Heart right ventricle (tissue), 16 donors: ENCODE results near the gene ACKR3. TPM values are rescaled to one million over a fixed set of nuclear protein-coding genes. Genes with fewer than 3 reads are reported as not detected.

Source experiments
- ATAC-seq, 8 donors: fragments of 200-7000 bp; cut with Tn5 transposase; one replicate each; pipeline ENCODE4 v1.9.1; 2020; ENCODE audit warnings: mild to moderate bottlenecking in 8 of 8, moderate library complexity in 8 of 8, moderate number of reproducible peaks in 1 of 8
- DNase-seq, 2 donors: peaks; one replicate each; pipeline ENCODE4 v3.0.0-alpha.2; 2020
- H3K27ac ChIP-seq, 10 donors: fragments of 200-600 bp; sonication (generic) in 2 of 10; one replicate each; pipeline versions ENCODE4 v1.5.0 to v1.8.0; 2020 to 2022; ENCODE audit warnings: mild to moderate bottlenecking in 3 of 10
- H3K27me3 ChIP-seq, 7 donors: fragments of 200-600 bp; one replicate each; pipeline ENCODE4 v1.8.0; 2021 to 2022; ENCODE audit warnings: mild to moderate bottlenecking in 2 of 7
- H3K36me3 ChIP-seq, 9 donors: fragments of 200-600 bp; sonication (generic) in 1 of 9; one replicate each; pipeline versions ENCODE4 v1.5.0 to v1.8.0; 2020 to 2022; ENCODE audit warnings: mild to moderate bottlenecking in 2 of 9
- H3K4me1 ChIP-seq, 9 donors: fragments of 200-600 bp; sonication (generic) in 1 of 9; one replicate each; pipeline versions ENCODE4 v1.5.0 to v1.8.0; 2020 to 2022; ENCODE audit warnings: mild to moderate bottlenecking in 4 of 9
- H3K4me3 ChIP-seq, 10 donors: fragments of 200-600 bp; sonication (generic) in 2 of 10; one replicate each; pipeline versions ENCODE4 v1.5.0 to v1.8.0; 2020 to 2022; ENCODE audit warnings: mild to moderate bottlenecking in 7 of 10, moderate library complexity in 2 of 10
- H3K9me3 ChIP-seq, 11 donors: fragments of 200-600 bp in 10 of 11; sonication (generic) in 2 of 11; one replicate each; pipeline versions ENCODE4 v1.5.0 to v1.8.0; 2013 to 2022; ENCODE audit warnings: mild to moderate bottlenecking in 2 of 11, control low read depth in 1 of 11, moderate library complexity in 1 of 11
- CTCF ChIP-seq, 9 donors: fragments of 200-600 bp; sonication (generic) in 2 of 9; IDR thresholded peaks; one replicate each; pipeline versions ENCODE4 v1.5.0 to v1.8.0; 2021 to 2022; ENCODE audit warnings: antibody characterized with exemption in 9 of 9, mild to moderate bottlenecking in 5 of 9, moderate library complexity in 1 of 9
- whole genome bisulfite sequencing, 2 donors: extraction: QIAGEN DNeasy Blood & Tissue Kit; methylation state at CpG; one replicate each; pipeline ENCODE4 v1.1.7; 2013; ENCODE audit warnings: inconsistent platforms in 1 of 2; 5-methylcytosine and 5-hydroxymethylcytosine counted together
- intact Hi-C, 10 donors: fragments of 100-400 bp; cut with DNase I; formaldehyde crosslinking; loops; one replicate each; pipeline versions ENCODE4 v1.11.1 to v1.14.2; 2022
- polyA plus RNA-seq, 2 donors: library from polyadenylated mRNA; stranded (reverse); fragments of 200-250 nt; gene quantifications; one replicate each; pipeline ENCODE4 v1.2.3, GENCODE V29; 2013
- total RNA-seq, 10 donors: library from RNA; stranded (reverse); fragmentation: NEBNext Ultra II Directional in 3 of 10; extraction: Animal tissue kit (Norgen Biotek cat#: 25700) in 3 of 10; gene quantifications; one replicate each; pipeline versions ENCODE4 v1.2.1 to v1.2.4, GENCODE V29; 2021 to 2023
- donor health status: Arrhythmogenic right ventricular cardiomyopathy.
- donor health status: ischemic (EF 13 %, LVEDD 7.1; RV severe dilation, severe dysfunction).
- donor health status: healthy with polysubstance abuse.
- donor health status: DM: no; HTN: yes; CAD: no.
- donor health status: DM: no; HTN: no; CAD: no.
- donor health status: ischemic (EF 25% LVEDD 6.9; RV normal size, moderate dysfunction).
- donor health status: ischemic (EF 25% LVEDD 5.7; RV mildly dilated, moderate dysfunction).
- donor health status: healthy.
- donor health status: DM: yes; HTN: yes; CAD: no.
- donor health status: Ischemic cardiomyopathy.
- donor health status: ischemic (EF 35%, LVEDD 5.7; RV mildly dilated, moderate dysfunction).
- donor health status: nonischemic (EF 11% LVEDD 7.7; RV severe dilation, severe dysfunction).
- donor health status: DM: yes; HTN: yes; CAD: no.
- donor health status: PGD.
- donor health status: ischemic (EF 29% LVEDD 5.4; RV normal size, mild dysfunction).
- donor health status: nonischemic (EF 23%, LVEDD 6.1; RV moderate dilation, normal function).

ACKR3 gene
- total and polyA plus RNA-seq, 12 donors: 17.7 to 102 (median 42.5) TPM

GRCh38 chr2:236619910-236620612, 50.4 kb downstream of the ACKR3 start:
- Histone ChIP-seq H3K4me1 (no peaks in the 10 kb centered on the region), H3K9me3 (no peaks in the 10 kb centered on the region), H3K4me3 (no peak overlapping the region), H3K27me3 (no peaks in the 10 kb centered on the region), H3K27ac (no peak overlapping the region), H3K36me3 (no peaks in the 10 kb centered on the region)
- no peak for TF ChIP-seq CTCF (IDR thresholded peaks at IDR 0.05)
- 85 to 88% methylated on average over 5 of the region's 5 CpGs for WGBS, 2 donors
- no peak for ATAC-seq
- intact Hi-C loops: no loop called here
- no peak for DNase-seq

- TF ChIP-seq CTCF (IDR thresholded peaks at IDR 0.05): no peak
- H3K27ac ChIP-seq: no peak overlapping the region
- intact Hi-C loops: no loop called here
- H3K4me3 ChIP-seq: no peak overlapping the region
- WGBS, 2 donors: 89 to 92% methylated on average over 15 of the region's 15 CpGs
- H3K36me3 ChIP-seq: no peaks in the 10 kb centered on the region
- no peak for DNase-seq
- H3K4me1 ChIP-seq: no peaks in the 10 kb centered on the region
- H3K9me3 ChIP-seq: no peaks in the 10 kb centered on the region
- no peak for ATAC-seq
- no peaks in the 10 kb centered on the region for H3K27me3 ChIP-seq
Measured at GRCh38 chr2:236621786-236622185, 52.2 kb downstream of the ACKR3 start.

- DNase-seq: no peak
Measured at GRCh38 chr2:236622201-236622600, 52.6 kb downstream of the ACKR3 start.

GRCh38 chr2:236622660-236623059, 53.0 kb downstream of the ACKR3 start:
- intact Hi-C loops: no loop called here
- no peaks in the 10 kb centered on the region for H3K27me3 ChIP-seq
- WGBS, 2 donors: 89 to 92% methylated on average over 9 of the region's 9 CpGs
- H3K4me3 ChIP-seq: no peak overlapping the region
- ATAC-seq: no peak
- H3K36me3 ChIP-seq: no peaks in the 10 kb centered on the region
- no peak for DNase-seq
- no peak overlapping the region for H3K27ac ChIP-seq
- H3K9me3 ChIP-seq: no peaks in the 10 kb centered on the region
- H3K4me1 ChIP-seq: no peaks in the 10 kb centered on the region
- TF ChIP-seq CTCF (IDR thresholded peaks at IDR 0.05): no peak

More at GRCh38 chr2:236622201-236622600, 52.6 kb downstream of the ACKR3 start:
- WGBS, 2 donors: 95 to 96% methylated on average over 6 of the region's 6 CpGs
- no peak overlapping the region for H3K4me3 ChIP-seq
- no peaks in the 10 kb centered on the region for H3K36me3 ChIP-seq
- intact Hi-C loops: no loop called here
- no peak for TF ChIP-seq CTCF (IDR thresholded peaks at IDR 0.05)
- no peaks in the 10 kb centered on the region for H3K9me3 ChIP-seq
- no peak for ATAC-seq
- no peaks in the 10 kb centered on the region for H3K4me1 ChIP-seq
- no peak overlapping the region for H3K27ac ChIP-seq
- H3K27me3 ChIP-seq: no peaks in the 10 kb centered on the region
